HG02678 (cell line): Measurements from ENCODE around the gene CTNNBL1.

Experiments
- ATAC-seq: cut with Tn5 transposase; IDR thresholded peaks from one replicate; pipeline ENCODE4 v1.9.1; 2021; ENCODE audit warnings: mild to moderate bottlenecking, moderate library complexity; ENCODE audit not compliant: unreplicated experiment

Gene CTNNBL1

DNA sequence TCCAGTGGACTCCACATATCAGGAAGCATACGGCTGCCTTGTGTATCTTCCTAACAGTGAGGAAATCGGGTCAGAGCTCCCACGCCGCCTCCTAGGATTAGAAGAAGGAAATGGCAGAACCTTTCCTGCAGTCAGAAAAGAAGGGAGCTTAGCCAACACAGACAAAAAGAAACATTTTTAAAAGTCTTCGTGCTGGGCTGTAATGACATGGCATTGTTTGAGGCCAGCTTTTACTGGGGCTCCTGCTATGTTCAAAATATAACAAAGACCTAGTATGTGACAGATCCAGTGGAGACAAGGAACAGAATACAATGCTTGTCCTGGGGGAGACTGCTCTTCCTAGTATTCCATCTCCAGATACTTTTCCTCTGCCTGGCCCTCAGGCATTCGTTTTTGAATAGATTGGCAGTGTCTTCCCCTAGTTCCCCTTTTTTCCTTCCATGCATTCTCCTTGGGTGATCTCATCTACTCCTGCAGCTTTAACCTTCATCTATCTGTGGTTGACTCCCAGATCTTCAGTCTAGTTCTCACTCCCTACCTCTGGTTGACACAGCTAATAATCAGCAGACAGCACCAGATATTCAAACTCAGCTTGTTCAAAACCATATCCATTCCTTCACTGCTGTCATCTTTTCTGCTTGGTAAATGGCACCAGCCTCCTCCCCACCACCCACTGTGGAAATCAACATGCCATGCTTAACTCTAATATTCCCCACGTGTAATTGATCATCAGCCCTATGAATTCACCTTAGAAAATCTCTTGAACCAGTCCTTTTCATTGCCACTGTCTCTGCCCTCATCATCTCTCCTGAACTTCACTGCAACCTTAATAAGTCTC is 114.6 kb downstream of the CTNNBL1 start:
- no peak for ATAC-seq

DNA sequence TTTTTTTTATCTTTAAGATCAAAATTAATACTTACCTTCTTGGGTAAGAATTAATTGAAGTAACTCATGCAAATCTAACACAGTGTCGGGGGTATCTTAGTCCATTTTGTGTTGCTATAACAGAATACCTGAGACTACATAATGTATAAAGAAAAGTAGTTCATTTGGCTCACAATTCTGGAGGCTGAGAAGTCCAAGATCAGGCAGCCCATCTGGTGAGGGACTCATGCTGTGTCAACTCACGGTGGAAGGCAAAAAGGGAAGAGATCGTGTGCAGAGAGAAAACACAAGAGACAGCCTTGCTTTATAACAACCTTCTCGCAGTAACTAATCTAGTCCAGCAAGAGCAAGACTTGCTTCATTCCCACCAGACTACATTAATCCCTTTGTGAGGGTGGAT is 116.2 kb downstream of the CTNNBL1 start:
- no peak for ATAC-seq

DNA sequence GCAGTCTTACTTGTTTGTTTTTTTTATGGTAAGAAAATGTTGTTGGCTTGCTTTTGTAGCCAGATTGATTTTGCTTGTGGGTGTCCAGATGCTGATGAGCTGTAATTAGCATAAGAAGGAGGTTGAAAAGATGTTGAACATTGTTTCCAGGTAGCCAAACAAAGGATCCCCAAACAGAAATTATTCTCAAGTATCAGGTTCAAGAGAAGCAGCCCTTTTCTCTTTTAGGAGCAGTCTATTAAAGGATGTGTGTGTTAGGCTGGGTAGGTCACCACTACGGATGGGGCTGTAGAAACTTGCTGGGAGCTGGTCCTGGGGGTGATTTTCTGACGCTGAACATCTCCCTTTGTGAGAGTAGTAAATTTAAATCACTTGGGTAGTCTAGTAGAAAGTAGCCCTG is 122.2 kb downstream of the CTNNBL1 start:
- ATAC-seq = no peak

DNA sequence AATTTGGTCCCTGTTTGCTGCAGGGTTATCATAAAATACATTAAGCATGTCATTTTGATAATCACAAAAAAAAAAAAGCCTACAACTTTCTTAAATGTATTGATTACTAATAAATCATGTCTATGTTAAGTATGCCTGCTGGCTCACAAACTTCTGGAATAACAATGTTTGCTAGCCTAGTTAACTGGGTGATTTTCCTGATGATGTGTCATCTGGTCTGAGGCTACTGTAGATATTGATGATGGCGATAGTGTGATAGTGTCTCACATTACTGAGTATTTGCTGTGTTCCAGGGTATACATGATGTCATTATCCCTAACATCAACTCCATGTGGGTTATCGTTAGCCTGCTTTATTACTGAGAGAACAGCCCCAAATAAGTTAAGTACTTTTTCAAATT is 122.9 kb downstream of the CTNNBL1 start:
- no peak for ATAC-seq

DNA sequence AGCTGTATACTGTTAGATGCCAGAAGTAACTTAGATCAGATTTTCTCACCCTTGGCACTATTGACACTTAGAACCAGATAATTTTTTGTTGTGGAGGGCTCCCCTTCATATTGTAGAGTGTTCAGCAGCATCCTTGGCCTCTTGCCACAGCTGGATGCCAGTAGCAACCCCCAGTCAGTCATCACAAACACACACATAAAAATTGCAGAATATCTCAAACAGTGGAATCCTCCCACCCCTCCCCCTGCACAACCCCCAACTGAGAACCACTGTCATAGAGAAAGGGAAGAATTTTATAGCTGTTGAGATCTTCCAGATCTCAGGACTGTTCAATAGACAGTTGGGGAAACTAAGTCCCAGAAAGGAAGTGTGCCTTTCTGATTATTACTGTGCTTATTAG is 127.9 kb downstream of the CTNNBL1 start:
- no peak for ATAC-seq

DNA sequence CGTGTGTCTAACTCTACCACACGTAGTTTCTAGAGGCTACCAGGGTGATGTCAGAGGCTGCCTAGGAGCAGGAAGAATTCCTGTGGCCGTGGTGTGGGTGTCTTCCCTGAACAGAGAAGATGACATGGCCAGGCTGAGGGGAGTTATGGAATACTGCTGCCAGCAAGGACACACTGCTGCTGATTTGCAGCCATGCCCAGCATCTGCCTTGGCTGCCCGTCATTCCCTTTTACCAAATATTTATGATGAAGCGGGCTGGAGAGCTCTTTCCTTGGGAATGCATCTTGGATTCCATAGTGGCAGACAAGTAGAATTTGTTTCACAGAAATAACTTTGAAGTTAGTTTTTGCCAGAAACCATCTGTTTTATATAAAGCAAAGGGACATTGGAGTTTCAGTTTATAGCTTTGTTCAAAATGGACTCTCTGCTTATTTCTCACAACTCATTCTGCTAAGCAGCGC is 128.3 kb downstream of the CTNNBL1 start:
- no peak for ATAC-seq

DNA sequence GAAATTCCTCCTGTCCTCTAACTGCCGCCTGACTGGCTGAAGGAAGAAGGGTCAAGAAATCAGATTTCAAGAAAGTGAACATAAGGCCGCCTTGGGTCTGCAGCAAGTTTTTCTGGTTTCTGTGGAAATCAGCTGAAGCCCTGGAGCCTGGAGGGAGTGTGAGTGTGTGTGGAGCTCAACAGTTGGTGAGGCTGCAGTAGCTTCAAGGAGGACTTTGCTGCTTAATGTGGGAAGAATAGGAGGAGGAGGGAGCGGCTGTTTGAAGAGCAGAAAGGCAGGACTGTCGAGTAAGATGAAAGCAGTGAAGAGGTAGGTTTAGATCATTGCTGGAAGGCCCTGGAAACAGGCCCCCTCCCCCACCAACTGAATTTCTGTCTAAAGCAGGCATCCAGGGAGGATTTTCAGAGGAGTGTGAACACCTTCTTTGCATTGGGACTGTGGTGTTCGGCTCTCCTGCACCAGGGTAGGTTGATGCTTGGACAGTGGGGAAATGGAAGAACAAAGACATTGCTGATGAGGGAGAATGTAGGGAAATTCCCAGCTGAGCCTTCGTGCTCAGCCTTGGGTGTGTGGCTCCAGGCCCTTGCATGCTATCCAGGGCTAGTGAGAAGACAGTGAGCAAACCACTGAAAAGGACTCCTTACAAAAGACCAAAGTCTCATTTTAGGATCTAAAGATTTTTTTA is 129.6 kb downstream of the CTNNBL1 start:
- peak; percentile 53 for ATAC-seq

DNA sequence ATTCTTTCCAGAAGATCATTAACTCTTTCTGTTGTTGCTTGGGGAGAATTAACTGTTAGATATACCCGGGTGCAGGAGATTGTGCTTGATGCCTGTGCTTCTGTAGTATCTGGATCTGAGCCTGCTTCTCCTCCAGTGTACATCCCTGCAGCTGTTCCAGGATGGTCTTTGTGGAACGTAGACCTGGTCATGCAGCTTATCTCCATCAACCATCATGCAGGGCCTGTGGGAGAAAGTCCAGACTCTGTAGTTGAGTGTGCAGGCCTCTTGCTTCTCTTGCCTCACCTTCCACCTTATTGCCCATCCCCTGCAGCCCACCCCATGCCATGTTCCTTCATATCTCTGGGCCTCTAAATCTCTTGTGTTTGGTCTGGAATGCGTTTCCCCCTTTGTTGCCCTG is 133.8 kb downstream of the CTNNBL1 start:
- ATAC-seq = no peak

DNA sequence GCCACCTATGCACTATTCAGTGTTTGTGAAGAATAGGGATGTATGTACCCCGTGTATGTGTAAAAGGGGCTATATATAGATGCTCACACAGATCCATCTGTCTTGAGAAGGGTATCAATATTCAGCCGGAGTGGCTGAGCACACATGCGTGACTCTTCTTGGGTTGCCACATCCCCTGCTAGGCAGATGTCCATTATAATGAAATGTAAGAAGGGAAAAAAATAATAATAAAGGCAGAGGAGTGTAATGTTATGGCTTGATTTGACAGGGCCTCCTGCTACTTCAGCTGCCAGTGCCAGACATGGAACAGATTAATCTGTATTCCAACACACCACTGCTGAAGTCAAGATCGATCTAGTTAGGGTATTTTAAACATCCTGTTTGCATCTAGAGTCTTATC is 134.9 kb downstream of the CTNNBL1 start:
- ATAC-seq = no peak

DNA sequence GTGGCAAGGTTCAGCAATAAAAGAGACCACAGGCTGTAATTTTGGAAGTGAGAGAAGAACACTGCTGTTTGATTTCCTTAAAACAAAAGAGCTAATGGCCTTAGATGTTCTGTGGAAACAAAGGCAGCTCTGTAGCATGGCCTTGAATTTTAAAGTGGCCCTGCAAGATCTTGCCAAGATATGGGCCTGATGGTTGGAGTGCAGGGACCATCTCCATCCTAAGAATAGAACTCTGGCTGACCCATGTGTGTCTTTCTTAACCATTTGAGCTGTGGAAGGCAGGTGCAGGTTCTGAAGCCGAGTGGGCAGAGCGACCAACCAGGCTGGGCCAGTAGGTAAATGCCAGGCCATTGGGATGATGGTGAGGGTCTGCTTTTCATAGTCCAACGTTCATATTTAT is 135.3 kb downstream of the CTNNBL1 start:
- no peak for ATAC-seq

DNA sequence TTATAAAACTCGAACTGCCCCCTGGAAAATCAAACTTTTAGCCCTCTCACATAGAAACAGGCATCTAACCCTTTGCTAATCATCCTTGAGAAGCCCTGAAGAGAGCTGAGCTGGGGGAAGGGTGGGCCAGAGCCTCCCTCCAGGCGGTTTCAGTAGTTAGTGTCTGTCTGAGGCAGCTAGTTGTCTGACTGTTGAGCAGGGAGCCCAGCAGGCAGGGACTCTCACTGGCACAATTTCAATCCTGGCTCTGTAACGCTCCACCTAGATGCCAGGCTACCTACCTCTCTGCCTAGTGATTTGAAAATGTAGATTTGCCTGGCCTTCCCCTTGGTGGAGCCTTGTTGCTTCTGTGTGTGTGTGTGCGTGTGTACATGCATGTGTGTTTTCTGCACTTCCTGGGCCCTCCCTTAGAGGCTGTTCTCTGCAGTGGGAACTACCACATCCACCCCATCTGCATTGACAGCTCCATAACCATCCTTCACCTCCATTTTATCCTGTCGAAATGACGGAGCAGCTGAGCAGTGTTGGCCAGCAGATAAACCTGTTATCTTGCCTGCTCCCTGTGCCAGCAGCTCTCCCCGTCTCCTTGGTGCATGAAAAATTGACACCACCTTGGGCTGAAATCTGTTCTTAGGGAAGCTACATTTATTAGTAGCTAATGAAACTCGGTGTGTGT is 139.5 kb downstream of the CTNNBL1 start:
- no peak for ATAC-seq

DNA sequence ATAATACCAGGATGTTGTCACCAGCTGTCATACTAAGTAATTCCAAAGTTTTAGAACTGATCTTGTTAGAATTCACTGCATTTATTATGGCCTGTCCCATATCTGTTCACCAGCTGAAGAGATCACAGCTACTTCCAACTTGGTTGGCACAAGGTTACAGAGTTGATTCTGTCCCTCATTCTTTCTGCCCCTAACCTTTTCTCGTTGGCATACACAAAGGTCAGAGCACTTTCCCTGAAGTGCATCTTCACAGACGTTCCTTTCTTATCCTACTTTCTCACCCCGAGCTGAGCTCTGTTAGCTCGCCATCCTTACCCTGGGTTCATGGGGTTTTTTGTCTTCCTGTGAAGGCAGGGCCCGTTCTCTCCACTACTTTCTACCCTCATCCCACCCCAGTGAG is 143.1 kb downstream of the CTNNBL1 start:
- ATAC-seq = no peak

DNA sequence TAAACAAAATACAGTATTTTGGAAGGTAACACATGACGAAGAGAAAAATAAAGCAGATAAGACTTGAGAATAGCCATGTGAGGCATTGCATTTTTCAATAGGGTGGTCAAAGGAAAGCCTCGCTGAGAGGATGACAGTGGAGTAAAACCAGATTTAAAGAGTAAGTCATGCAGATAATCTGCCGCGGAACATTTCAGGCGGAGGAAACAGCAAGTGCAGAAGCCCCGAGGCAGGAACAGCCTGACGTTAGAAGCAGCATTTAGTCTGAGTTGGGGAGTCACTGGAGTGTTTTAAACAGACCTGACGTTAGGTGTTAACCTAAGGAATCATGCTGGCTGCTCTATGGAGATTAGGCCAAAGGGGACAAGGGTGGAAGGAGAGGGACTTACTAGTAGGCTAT is 144.1 kb downstream of the CTNNBL1 start:
- ATAC-seq = no peak

DNA sequence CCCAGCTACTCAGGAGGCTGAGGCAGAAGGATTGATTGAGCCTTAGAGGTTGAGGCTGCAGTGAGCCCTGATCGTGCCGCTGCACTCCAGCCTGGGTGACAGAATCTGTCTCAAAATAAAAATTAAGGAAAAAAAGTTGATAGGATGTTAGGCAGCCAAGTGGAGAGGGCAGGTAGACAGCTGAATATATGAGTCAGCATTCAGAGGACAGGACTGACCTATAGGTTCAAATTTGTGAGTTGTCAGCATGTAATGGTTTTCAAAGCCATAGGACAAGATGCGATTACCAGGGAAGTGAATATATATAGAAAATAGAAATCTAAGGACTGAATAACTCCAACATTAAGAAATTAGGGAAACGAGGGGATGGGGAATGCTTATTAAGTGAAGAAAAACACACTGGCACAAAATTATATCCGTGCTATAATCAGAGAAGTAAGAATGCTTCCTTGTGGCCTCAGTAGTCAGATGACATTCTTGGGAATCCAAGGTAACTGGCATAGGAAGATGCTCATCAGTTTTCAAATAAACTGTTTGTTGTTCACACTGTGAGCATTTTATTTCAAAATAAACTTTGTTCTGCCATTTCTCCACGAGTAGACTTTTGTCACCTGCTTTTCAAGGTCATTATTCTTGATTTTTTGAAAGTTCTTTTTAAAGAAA is 145.1 kb downstream of the CTNNBL1 start:
- no peak for ATAC-seq

DNA sequence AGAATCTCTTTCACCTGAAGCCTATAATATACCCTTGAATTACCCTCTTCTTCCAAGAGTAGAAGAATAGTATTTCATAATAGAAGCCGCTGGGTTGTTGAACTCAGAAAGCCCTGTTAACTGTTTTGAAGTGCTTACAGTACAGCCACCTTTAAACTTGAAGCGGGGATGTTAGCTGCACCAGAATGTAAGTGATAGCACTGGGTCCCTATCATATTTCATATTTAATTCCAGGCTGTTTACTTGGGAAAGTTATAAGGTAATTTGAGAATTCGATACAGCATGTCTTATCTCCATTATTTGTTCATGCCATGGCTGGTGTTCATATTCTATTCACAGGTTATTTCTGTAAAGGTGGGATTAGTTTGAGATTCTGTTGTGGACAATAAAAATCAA is 145.6 kb downstream of the CTNNBL1 start:
- ATAC-seq = no peak

DNA sequence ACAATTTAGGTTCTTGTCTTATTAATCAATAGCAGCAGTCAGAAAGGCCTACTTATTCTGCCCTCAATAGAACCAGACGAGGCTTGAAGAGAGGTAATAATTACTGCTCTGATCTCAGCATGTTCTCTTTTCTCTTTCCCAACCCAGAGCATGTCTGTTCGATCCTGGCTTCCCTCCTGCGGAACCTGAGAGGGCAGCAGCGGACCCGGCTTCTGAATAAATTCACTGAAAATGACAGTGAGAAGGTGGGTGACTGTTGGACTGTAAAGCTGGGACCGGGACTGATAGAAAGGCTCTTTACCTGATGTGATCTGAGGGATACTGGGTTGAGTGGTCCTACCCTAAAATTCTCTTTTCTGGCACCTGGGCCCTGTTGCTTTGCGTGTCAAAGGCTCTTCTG is 146.1 kb downstream of the CTNNBL1 start:
- no peak for ATAC-seq

DNA sequence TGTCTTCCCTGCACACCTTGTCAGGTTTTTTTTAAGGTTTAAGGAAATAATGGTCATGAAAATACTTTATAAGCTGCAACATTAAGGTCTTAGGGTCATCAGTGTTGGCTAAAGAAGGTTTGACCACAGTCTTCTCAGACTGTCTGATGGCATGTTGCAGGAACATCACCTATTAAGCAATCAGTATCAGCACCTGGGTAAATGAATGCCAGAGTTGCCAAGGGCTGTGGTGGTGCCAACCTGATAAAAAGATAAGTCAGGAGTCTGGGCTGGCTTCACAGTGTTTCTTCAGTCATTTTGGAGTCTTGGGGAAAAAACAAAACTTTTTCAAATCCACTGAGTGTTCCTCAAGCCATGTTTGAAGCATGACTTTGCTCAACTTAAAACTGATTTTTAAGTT is 147.6 kb downstream of the CTNNBL1 start:
- no peak for ATAC-seq

DNA sequence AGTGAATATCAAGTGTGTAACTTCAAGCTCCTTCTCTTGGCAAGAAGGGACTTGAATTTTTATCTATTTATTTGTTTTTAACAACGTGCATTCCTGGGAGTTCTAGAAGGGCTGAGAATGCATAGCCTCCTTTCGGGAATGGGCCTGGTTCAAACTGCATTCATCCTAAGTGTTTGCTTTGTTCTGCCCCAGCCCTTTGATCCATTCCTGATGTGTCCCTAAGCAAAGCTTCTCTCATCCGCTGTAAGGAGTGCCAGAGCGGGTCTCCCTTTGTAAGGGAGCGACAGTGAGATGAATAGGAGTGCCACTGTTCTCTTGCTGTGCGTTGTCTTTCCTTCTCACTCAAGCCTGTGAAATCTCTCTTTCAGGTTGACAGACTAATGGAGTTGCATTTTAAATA is 148.1 kb downstream of the CTNNBL1 start:
- no peak for ATAC-seq

DNA sequence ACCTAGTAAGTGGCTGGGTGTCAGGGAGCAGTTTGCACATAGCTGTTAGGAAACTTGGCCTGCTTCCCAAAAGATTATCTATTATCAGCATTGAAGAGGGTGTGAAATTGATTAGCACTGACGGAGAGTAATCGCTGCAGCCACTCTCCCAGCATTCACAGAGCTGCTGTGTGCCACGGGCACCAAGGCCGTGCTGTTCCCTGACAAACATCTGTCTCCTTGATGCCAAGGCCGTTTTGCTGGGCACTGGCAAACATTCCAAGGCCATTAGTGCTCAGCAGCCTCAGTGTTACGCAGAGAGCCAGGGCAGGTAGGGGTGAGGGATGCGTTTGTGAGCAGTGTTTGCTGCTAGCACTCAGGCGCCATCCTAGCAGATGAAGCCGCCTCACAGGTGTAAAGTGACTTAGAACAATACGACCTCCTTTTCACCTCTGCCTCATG is 151.4 kb downstream of the CTNNBL1 start:
- no peak for ATAC-seq

DNA sequence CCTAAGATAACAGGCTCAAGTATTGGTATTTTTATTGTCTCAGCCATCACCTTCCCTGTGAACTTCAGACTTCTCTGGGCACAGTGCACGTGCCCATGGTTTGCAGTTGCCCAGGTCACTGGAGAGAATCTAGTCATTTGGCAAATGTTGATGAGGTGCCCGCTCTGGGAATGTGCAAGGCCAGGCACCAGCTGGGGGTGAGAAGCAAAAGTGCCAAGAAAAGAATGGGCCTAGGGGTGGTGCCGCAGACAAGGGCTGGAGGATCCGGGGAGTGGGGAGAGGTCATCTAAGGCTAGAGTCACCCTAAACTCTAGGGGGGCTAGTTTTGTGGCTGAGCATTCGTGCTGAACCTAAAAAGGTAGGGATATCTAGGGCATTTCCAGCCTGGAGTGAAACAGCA is 152.0 kb downstream of the CTNNBL1 start:
- ATAC-seq = no peak

DNA sequence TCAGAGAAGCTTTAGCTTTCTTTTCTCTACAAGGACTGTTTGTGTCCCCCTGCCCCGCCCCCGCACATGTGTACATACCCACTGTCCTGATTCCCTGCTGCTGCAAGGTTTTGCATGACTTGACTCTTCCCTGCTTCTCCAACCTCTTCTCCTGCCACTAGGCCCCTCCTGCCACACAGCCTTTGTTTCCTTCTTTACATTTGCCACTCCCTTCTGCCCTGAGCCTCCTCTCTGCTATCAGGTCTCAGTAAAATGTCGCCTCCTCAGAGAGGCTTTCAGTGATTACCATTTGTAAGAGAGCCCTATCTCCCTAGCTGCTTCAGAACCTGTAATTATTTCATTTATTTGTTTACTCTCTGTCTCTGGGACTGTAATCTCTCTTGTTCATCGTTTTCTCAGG is 152.7 kb downstream of the CTNNBL1 start:
- no peak for ATAC-seq
